Panc1 (cell line): ENCODE measurements around the gene CUX1. TPM values are rescaled to one million over a fixed set of nuclear protein-coding genes. Genes with fewer than 3 reads are reported as not detected.

Source experiments
- ATAC-seq: fragments of 200-7000 bp; cut with Tn5 transposase; 2 replicates; pipeline ENCODE4 v1.9.1; 2020; ENCODE audit warnings: mild to moderate bottlenecking, moderate library complexity
- BruUV-seq: library from RNA; stranded (reverse); fragments of 400-500 nt; replicated peaks from 2 replicates; lab custom pipeline; 2021; lab: Mats Ljungman, UMichigan
- CTCF ChIA-PET: fragments of 300-600 bp; sonication (Branson Sonifier 250); formaldehyde crosslinking; loops from one replicate; lab custom pipeline; 2022; ENCODE audit warnings: antibody characterized with exemption; lab: Charles Lee
- POLR2A ChIA-PET: fragments of 300-600 bp; sonication (Branson Sonifier 250); formaldehyde crosslinking; loops from one replicate; lab custom pipeline; 2022; ENCODE audit warnings: antibody characterized with exemption; lab: Charles Lee
- DNase-seq: peaks from one replicate; pipeline ENCODE4 v3.0.0-alpha.2; 2010; ENCODE audit warnings: low read depth, low spot score
- H3K27ac ChIP-seq: 2 replicates; pipeline ENCODE4 v1.5.1; 2011; ENCODE audit warnings: mild to moderate bottlenecking, low read length, inconsistent platforms
- H3K27me3 ChIP-seq: fragments of 200-500 bp; sonication (Bioruptor generic); 2 replicates; pipeline ENCODE4 v1.6.0; 2014; ENCODE audit warnings: low read length, inconsistent platforms; ENCODE audit not compliant: control insufficient read depth, insufficient read depth
- H3K36me3 ChIP-seq: fragments of 200-500 bp; sonication (Bioruptor generic); 2 replicates; pipeline ENCODE4 v1.5.1; 2014; ENCODE audit warnings: inconsistent platforms, mild to moderate bottlenecking, low read length, moderate library complexity; ENCODE audit not compliant: control insufficient read depth, insufficient read depth
- H3K4me1 ChIP-seq: 2 replicates; pipeline ENCODE4 v1.5.1; 2011; ENCODE audit warnings: inconsistent platforms, mild to moderate bottlenecking, low read length, moderate library complexity; ENCODE audit not compliant: control insufficient read depth, insufficient read depth
- H3K4me3 ChIP-seq, 2 experiments: 2 replicates each; pipeline ENCODE4 v1.5.1; 2011 to 2012; ENCODE audit warnings: low read depth in 2 of 2, low read length in 2 of 2, mild to moderate bottlenecking in 2 of 2, inconsistent platforms in 1 of 2, moderate library complexity in 1 of 2
- H3K9me3 ChIP-seq: fragments of 200-500 bp; sonication (Bioruptor generic); 2 replicates; pipeline ENCODE4 v1.5.1; 2014; ENCODE audit warnings: low read depth, mild to moderate bottlenecking, inconsistent platforms, low read length, moderate library complexity; ENCODE audit not compliant: control insufficient read depth, insufficient read depth
- CTCF ChIP-seq: fragments of 450-650 bp; IDR thresholded peaks from 2 replicates; pipeline ENCODE4 v1.5.1; 2017; ENCODE audit warnings: mild to moderate bottlenecking
- POLR2AphosphoS5 ChIP-seq: IDR thresholded peaks from 2 replicates; pipeline ENCODE4 v1.6.1; 2012; ENCODE audit warnings: mild to moderate bottlenecking, low read depth, low read length, moderate library complexity
- REST ChIP-seq, 2 experiments: IDR thresholded peaks; 2 replicates each; pipeline ENCODE4 v1.6.1; 2011 to 2012; ENCODE audit warnings: low read depth in 2 of 2, control low read depth in 1 of 2, low read length in 1 of 2, mild to moderate bottlenecking in 1 of 2, moderate library complexity in 1 of 2; ENCODE audit not compliant: insufficient read depth in 1 of 2
- SIN3A ChIP-seq: IDR thresholded peaks from 2 replicates; pipeline ENCODE4 v1.6.1; 2012; ENCODE audit warnings: low read depth, mild to moderate bottlenecking, low read length, moderate library complexity, borderline replicate concordance; ENCODE audit not compliant: insufficient read depth
- TCF7L2 ChIP-seq: IDR thresholded peaks from 2 replicates; pipeline ENCODE4 v1.6.1; 2011; ENCODE audit warnings: mild to moderate bottlenecking, low read depth, low read length, inconsistent platforms
- in situ Hi-C: cut with HindIII; loops from 2 replicates; pipeline ENCODE4 v1.10.0; 2016; ENCODE audit warnings: low sequenced_read_pairs, low pct_unique_long_range_greater_than_20kb
- intact Hi-C: fragments of 100-400 bp; cut with micrococcal nuclease; formaldehyde crosslinking; loops from one replicate; pipeline ENCODE4 v1.10.0; 2022; ENCODE audit not compliant: unreplicated experiment
- total RNA-seq: library from RNA; stranded (reverse); gene quantifications from one replicate; pipeline ENCODE4 v1.2.1, GENCODE V29; 2021; ENCODE audit not compliant: unreplicated experiment

Gene CUX1
- total RNA-seq, 1 experiment from 2014 or later, result 50.9 TPM

DNA sequence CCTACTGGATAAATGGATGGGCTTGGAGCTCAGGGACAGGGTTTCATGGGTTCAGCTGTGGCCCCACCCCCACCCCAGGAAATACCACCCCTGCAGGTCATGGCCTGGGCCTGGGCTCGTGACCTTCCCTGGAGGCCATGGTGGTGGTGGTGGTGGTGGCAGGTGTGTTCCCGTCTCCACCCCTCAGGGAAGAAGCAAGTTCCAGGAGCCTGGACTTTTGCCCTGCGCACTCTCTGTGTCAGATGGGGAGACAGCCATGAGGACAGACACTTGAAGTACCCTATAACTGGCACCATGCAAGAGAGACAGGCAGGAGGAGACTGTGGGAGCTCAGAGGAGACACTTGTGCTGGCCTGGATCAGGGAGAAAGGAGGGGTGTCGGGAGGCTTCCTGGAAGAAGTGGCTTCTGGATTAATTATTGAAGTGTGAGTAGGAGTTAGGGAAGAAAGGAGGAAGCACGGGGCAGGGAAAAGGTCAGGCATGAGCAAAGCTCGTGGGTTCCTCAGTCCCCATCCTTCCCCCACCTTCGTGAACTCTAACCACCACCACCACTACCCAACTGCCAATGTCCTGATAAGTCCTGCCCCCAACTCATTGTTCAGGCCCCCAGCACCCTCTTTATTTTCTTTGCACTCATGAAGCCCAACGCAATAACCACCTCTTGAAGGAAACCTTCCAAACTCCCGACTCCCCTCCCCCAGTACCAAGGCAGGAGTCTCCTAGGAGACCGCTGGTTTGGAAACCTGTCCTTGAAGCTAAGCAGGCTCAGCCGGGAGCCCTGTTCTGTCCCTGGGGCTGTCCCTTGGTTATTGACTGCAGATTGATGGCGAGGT lies 478.1 kb downstream of the CUX1 start:
- BruUV-seq, result no TSS peak
- ATAC-seq, result no peak
- TF ChIP-seq CTCF (no peak), TCF7L2 (no peak), POLR2AphosphoS5 (no peak), SIN3A (no peak), REST (IDR thresholded peaks at IDR 0.05; ENCODE audit: insufficient read depth in 1 of 2, low read depth in 2 of 2, low read length in 1 of 2) (no peak)
- Histone ChIP-seq H3K36me3 (no peaks in the 10 kb centered on the region), H3K27ac (no peak overlapping the region), H3K9me3 (no peaks in the 10 kb centered on the region), H3K4me1 (no peaks in the 10 kb centered on the region), H3K4me3 (no peak overlapping the region), H3K27me3 (no peaks in the 10 kb centered on the region)
- in situ Hi-C loops, result no loop called here
- DNase-seq, result no peak
- intact Hi-C loops, result no loop called here
- POLR2A ChIA-PET, result interaction anchor here (0.6 kb wide), 1 partner anchor 14 kb away, joined by 3 read pairs; no protein-coding TSS in a partner anchor
- CTCF ChIA-PET, result no interaction called here

GRCh38 chr7:102296179-102296438 lies 478.7 kb downstream of the CUX1 start:
- H3K27ac ChIP-seq, result no peak overlapping the region
- H3K9me3 ChIP-seq, result no peaks in the 10 kb centered on the region
- no peaks in the 10 kb centered on the region for H3K27me3 ChIP-seq
- ATAC-seq (no peak), DNase-seq (no peak)
- H3K4me3 ChIP-seq, result no peak overlapping the region
- H3K36me3 ChIP-seq, result no peaks in the 10 kb centered on the region
- in situ Hi-C loops, result no loop called here
- intact Hi-C loops, result no loop called here
- ChIA-PET POLR2A (interaction anchor here (0.7 kb wide), 1 partner anchor 18 kb away, joined by 3 read pairs; no protein-coding TSS in a partner anchor), CTCF (no interaction called here)
- no TSS peak for BruUV-seq
- no peaks in the 10 kb centered on the region for H3K4me1 ChIP-seq
- TF ChIP-seq SIN3A (no peak), REST (IDR thresholded peaks at IDR 0.05; ENCODE audit: insufficient read depth in 1 of 2, low read depth in 2 of 2, low read length in 1 of 2) (no peak), POLR2AphosphoS5 (no peak), CTCF (no peak), TCF7L2 (no peak)
